Retinal pigment epithelial cell (primary cell): Measurements from ENCODE around the gene ZNF628.

ENCODE experiments used
- DNase-seq: peaks from one replicate; pipeline ENCODE4 v3.0.0-alpha.2; 2010; ENCODE audit warnings: low read depth
- H3K4me3 ChIP-seq: 2 replicates; pipeline ENCODE4 v1.5.1; 2011; ENCODE audit warnings: mild to moderate bottlenecking, low read length, control low read depth, moderate library complexity
- CTCF ChIP-seq: conservative IDR thresholded peaks from 2 replicates; pipeline ENCODE4 v1.5.1; 2011; ENCODE audit warnings: low read depth, low read length, control low read depth, inconsistent platforms

Gene ZNF628

DNA sequence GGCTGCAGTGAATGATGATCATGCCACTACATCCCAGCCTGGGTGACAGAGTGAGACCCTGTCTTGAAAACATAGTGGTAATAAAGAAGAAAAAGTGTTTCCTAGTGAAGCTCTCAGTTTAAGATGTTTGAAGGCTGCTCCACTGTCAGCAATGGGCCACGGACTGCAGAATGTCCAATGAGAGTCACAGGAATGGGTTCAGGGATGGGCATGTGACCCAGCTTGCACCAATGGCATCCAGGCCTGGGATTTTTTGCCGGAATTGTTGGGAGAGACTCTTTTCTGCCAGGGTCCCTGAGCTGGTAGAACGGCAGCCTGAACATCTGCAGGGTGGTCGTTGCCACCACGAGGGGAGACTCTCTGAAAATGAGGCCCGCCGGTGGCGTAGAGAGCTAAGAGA lies 39.6 kb upstream of the ZNF628 start:
- H3K4me3 ChIP-seq = no peak overlapping the region
- no peak for DNase-seq
- no peak for TF ChIP-seq CTCF

DNA sequence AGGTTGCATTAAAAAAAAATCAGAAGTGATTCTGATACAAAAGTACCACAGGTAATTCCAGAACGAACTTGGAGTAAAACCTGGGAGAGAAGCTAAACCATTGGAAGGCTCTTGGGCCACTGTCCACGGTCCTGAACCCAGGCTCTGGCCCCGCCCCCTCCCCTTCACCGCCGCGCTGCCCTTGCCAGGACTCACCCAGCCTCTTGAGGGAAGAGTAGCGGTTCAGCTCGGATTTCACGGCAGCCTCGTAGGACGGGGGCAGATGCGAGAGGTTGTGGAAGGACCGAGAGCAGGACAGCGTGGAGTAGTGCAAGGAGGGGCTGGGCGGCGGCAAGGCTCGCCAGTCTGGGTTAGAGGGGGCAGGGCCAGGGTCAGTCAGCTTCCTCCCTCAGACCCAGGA lies 39.0 kb upstream of the ZNF628 start:
- TF ChIP-seq CTCF = no peak
- no peak for DNase-seq
- H3K4me3 ChIP-seq = no peak overlapping the region

- no peak overlapping the region for H3K4me3 ChIP-seq
- no peak for TF ChIP-seq CTCF
- DNase-seq = no peak
These were observed 37.4 kb upstream of the ZNF628 start for GRCh38 chr19:55439052-55439451.

DNA sequence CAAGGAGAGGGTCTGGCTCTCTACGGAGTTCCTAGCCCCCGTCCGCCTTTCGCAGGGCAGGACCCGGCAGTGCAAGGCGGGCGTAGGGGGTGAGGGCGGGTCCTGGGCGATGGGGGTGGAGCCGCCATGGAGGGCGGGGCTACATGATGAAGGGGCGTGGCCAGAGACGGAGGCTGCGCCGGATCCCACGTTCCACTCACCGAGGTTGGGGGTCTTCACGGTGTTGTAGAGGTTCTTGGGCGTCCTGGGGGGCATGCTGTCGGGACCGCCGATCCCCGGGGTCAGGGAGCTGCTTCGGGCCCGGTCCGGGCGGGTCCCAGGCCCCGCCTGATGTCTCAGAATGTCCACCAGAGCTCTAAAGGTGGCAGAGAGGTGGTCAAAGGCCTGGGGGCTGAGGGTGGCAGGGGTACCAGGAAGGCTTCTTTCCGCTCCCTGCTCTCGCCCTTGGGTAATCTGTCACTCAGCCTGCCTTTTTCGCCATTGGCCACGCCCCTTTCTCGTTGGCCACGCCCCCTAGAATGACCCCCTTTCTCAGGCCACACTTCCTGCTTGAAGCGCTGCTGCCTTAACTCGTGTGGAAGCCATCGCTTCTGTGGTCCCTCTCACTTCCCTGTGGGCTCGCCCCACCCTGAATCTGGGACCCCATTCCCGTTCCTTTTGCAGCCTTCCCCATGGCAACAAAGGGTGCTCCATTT lies 35.9 kb upstream of the ZNF628 start:
- H3K4me3 ChIP-seq = no peak overlapping the region
- TF ChIP-seq CTCF = no peak
- no peak for DNase-seq

DNA sequence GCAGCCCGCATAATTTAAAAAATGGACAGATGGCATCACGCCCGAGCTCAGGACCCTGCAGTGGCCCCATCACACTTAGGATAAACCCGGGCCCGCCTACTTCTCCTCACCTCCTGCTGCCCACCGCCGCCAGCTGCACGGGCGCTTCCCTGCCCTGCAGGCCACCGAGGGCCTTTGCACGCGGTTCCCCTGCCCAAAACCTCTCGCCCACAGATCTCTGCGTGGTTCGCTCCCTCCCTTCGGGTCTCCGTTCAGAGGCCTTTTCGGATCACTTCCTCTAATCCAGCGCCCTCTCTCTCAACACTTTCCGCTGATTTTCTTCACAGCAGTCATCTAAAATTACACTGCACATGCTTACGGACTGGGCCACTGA lies 35.1 kb upstream of the ZNF628 start:
- no peak for DNase-seq
- no peak overlapping the region for H3K4me3 ChIP-seq
- no peak for TF ChIP-seq CTCF

GRCh38 chr19:55441692-55442321 lies 34.6 kb upstream of the ZNF628 start:
- no peak overlapping the region for H3K4me3 ChIP-seq
- DNase-seq = no peak
- no peak for TF ChIP-seq CTCF

GRCh38 chr19:55442372-55442961 lies 34.0 kb upstream of the ZNF628 start:
- DNase-seq = no peak
- no peak overlapping the region for H3K4me3 ChIP-seq
- TF ChIP-seq CTCF = no peak
